Stimulated activated CD4-positive, alpha-beta T cell treated with anti-CD3 and anti-CD28 coated beads, TNF-alpha, amount 100 ng/mL, for 1 hour (primary cell): ENCODE measurements around the gene MGRN1.

ENCODE experiments used
- DNase-seq, 3 donors: peaks; one replicate each; pipeline ENCODE4 v3.0.0-alpha.2; 2020; ENCODE audit warnings: low read depth in 3 of 3, low spot score in 1 of 3

MGRN1 gene

GRCh38 chr16:4623593-4623992 is 1.0 kb upstream of the MGRN1 start:
- no peak for DNase-seq

GRCh38 chr16:4624827-4625559 is 367 bp downstream of the MGRN1 start:
- DNase-seq, result peak in 1 of 3 donors; percentile 54

- DNase-seq, result no peak
Measured at GRCh38 chr16:4625560-4626159, 1.0 kb downstream of the MGRN1 start.

GRCh38 chr16:4626396-4626795 is 1.8 kb downstream of the MGRN1 start:
- DNase-seq, result no peak

GRCh38 chr16:4628283-4628682 is 3.7 kb downstream of the MGRN1 start:
- DNase-seq, result no peak

- no peak for DNase-seq
Measured at GRCh38 chr16:4631444-4631843, 6.8 kb downstream of the MGRN1 start.

GRCh38 chr16:4633910-4634635 is 9.4 kb downstream of the MGRN1 start:
- DNase-seq, result no peak

GRCh38 chr16:4634768-4635167 is 10.1 kb downstream of the MGRN1 start:
- DNase-seq, result no peak

- DNase-seq, result no peak
Measured at GRCh38 chr16:4636196-4636595, 11.6 kb downstream of the MGRN1 start.

GRCh38 chr16:4637501-4638166 is 13.0 kb downstream of the MGRN1 start:
- no peak for DNase-seq

GRCh38 chr16:4639899-4640509 is 15.4 kb downstream of the MGRN1 start:
- DNase-seq, result no peak

GRCh38 chr16:4640572-4641305 is 16.1 kb downstream of the MGRN1 start:
- DNase-seq, result no peak

GRCh38 chr16:4641306-4641687 is 16.7 kb downstream of the MGRN1 start:
- no peak for DNase-seq

GRCh38 chr16:4641895-4642294 is 17.3 kb downstream of the MGRN1 start:
- no peak for DNase-seq

- no peak for DNase-seq
Measured at GRCh38 chr16:4646773-4647643, 22.4 kb downstream of the MGRN1 start.

- DNase-seq, result no peak
Measured at GRCh38 chr16:4647644-4647980, 23.0 kb downstream of the MGRN1 start.

- no peak for DNase-seq
Measured at GRCh38 chr16:4648917-4649316, 24.3 kb downstream of the MGRN1 start.

- no peak for DNase-seq
Measured at GRCh38 chr16:4649744-4650442, 25.3 kb downstream of the MGRN1 start.

- DNase-seq, result peak; percentile 30 to 67 (median 39)
Measured at GRCh38 chr16:4650443-4651074, 25.9 kb downstream of the MGRN1 start.
